Measurements from ENCODE around the gene CTDSP2.
A peak's percentile ranks its signal among the peaks of the same experiment; 100 is the strongest.

DNA sequence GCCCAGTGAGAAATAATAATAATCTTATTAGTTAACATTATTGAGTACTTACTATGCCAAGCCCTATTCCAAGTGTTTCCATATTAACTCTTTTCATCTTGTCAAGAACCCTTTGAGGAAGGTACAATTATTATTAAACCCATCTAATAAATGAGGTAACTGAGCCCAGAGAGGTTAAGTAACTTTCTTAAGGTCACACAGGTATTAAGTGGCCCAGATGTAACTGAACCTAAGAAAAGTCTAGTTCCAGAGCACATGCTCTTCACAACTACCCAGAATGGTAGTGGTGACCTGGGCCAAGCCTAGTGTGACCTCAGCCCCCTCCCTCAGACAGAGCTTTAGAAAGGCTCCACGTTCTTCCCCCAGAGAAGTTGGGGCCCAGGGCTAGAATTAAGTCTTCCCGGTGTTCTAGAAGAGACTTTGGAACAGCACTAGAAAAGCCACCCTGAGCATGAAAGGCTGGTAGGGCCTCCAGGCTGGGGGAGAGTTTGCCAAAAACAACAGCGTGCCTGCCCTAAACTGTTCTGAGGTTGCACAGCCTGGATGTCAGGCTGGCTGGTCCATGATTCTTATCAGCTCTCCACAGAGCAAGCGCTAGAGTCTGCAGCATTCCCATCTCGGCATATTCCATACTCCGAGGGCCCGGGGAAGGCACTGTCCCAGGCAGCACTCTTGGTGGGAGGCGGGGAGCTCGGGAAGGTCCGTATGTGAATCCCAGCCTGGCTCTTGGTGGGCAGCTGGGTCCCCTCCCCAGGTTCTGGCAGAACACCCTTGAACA lies 41.3 kb upstream of the CTDSP2 start:
- TF ChIP-seq POLR2A (IDR thresholded peaks at IDR 0.05) = no peak
- TF ChIP-seq POLR2AphosphoS5 (IDR thresholded peaks at IDR 0.05) = no peak
- TF ChIP-seq, protein P1, sequence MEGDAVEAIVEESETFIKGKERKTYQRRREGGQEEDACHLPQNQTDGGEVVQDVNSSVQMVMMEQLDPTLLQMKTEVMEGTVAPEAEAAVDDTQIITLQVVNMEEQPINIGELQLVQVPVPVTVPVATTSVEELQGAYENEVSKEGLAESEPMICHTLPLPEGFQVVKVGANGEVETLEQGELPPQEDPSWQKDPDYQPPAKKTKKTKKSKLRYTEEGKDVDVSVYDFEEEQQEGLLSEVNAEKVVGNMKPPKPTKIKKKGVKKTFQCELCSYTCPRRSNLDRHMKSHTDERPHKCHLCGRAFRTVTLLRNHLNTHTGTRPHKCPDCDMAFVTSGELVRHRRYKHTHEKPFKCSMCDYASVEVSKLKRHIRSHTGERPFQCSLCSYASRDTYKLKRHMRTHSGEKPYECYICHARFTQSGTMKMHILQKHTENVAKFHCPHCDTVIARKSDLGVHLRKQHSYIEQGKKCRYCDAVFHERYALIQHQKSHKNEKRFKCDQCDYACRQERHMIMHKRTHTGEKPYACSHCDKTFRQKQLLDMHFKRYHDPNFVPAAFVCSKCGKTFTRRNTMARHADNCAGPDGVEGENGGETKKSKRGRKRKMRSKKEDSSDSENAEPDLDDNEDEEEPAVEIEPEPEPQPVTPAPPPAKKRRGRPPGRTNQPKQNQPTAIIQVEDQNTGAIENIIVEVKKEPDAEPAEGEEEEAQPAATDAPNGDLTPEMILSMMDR (IDR thresholded peaks at IDR 0.05) = peak in 1 of 4 experiments; percentile 1
